Muscle layer of duodenum (tissue), 2 donors: ENCODE data around the gene KCTD5.

Experiments
- H3K27ac ChIP-seq: one replicate; pipeline ENCODE4 v1.7.0; 2013; ENCODE audit warnings: mild to moderate bottlenecking, low read length
- H3K27me3 ChIP-seq: one replicate; pipeline ENCODE4 v1.7.0; 2013; ENCODE audit warnings: low read depth, mild to moderate bottlenecking, control low read depth, low read length
- H3K36me3 ChIP-seq, 2 donors: one replicate each; pipeline ENCODE4 v1.7.0; 2013; ENCODE audit warnings: low read length in 2 of 2, control low read depth in 1 of 2, mild to moderate bottlenecking in 1 of 2; ENCODE audit not compliant: insufficient read depth in 2 of 2, control insufficient read depth in 1 of 2
- H3K4me1 ChIP-seq, 2 donors: one replicate each; pipeline ENCODE4 v1.7.0; 2013; ENCODE audit warnings: low read length in 2 of 2, mild to moderate bottlenecking in 2 of 2, control low read depth in 1 of 2, moderate library complexity in 1 of 2; ENCODE audit not compliant: insufficient read depth in 2 of 2, control insufficient read depth in 1 of 2
- H3K4me3 ChIP-seq, 2 donors: one replicate each; pipeline ENCODE4 v1.7.0; 2013; ENCODE audit warnings: low read length in 2 of 2, low read depth in 1 of 2, mild to moderate bottlenecking in 1 of 2
- H3K9me3 ChIP-seq, 2 donors: one replicate each; pipeline ENCODE4 v1.7.0; 2013; ENCODE audit warnings: low read length in 2 of 2, control low read depth in 1 of 2, mild to moderate bottlenecking in 1 of 2; ENCODE audit not compliant: control insufficient read depth in 1 of 2
- donor health status: healthy.

KCTD5 gene

GRCh38 chr16:2706611-2707311 is 24.4 kb downstream of the KCTD5 start:
- Histone ChIP-seq H3K27ac (no peak overlapping the region), H3K27me3 (no peaks in the 10 kb centered on the region), H3K9me3 (no peaks in the 10 kb centered on the region), H3K4me3 (no peak overlapping the region), H3K36me3 (peaks cover 19 to 82% of the 10 kb centered on the region in 2 donors), H3K4me1 (no peaks in the 10 kb centered on the region)

DNA sequence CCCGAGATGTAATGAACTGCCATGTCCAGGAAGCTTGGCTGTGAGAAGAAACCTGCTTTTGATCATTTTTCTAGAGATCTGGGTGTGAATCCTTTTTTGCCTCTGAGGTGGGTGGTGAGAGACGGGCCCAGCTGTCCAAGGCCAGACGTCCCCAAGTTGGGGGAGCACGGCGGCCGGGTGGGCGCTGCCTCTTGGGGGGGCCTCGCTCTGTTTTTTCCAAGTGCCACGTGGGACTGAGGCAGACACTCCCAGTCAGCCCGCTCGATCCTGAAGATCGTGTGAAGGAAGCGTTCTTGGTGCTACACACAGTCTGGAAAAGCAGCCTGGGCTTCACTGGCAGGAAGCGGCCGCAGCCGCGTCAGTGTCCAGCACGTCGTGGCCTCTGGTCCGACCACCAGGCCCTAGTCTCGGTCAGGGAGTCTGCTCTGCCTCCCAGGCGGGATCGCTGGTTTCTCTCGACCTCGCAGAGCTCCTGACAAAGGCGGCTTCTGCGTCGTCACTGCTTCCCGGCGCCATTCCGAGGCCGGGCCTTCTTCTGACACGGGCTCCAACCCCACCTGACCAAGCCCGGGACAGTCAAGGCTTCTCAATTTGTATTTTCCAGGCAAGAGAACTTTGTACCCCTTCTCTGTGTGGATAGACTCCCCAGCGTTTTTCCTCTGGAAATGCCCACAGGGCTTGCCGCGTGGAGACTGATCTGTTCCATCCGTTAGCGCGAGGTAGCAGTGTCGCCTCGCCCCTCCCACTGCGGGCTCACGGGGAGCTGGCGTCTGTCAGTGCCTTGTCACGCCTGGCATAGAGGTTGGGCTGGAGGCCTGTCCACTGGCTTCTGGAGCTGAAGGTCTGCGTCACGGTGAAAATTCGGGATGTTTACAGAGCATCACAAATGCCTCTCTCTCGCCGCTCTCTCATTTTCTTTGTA is 25.3 kb downstream of the KCTD5 start:
- no peaks in the 10 kb centered on the region for H3K9me3 ChIP-seq
- H3K27me3 ChIP-seq = no peaks in the 10 kb centered on the region
- no peaks in the 10 kb centered on the region for H3K4me1 ChIP-seq
- no peak overlapping the region for H3K4me3 ChIP-seq
- peaks cover 11 to 73% of the 10 kb centered on the region in 2 donors for H3K36me3 ChIP-seq
- no peak overlapping the region for H3K27ac ChIP-seq

- Histone ChIP-seq H3K36me3 (peaks cover 7 to 67% of the 10 kb centered on the region in 2 donors), H3K4me3 (no peak overlapping the region), H3K27ac (no peak overlapping the region)
Observed at GRCh38 chr16:2708290-2708639, 25.9 kb downstream of the KCTD5 start.

DNA sequence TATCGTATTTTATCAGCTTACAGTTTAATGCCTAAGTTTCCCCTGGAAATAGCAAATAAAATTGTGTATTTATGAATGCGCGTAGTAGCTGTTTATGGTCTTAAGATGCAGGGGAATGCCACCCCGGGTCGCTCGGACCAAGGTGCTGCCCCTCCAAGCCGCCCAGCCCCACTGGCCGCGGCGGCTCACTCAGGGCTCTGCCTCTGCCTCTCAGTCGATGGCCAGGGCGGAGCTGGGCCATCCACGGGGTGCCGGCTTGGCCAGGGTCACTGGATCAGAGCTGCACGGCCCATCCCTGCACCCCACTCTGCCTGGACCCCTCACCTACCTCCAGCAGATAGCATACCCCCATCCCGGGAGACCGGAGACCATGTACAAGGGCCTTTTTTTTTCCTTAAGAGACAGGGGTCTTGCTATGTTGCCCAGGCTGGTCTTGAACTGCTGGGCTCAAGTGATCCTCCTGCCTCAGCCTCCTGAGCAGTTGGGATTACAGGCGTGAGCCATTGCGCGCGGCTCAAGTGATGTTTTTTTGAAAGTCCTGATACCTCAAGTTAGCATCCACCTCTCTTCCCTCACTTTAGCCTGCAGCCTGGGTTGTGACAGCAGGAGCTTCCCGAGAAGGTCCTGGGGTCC is 26.7 kb downstream of the KCTD5 start:
- Histone ChIP-seq H3K9me3 (no peaks in the 10 kb centered on the region), H3K27me3 (no peaks in the 10 kb centered on the region), H3K27ac (no peak overlapping the region), H3K4me3 (no peak overlapping the region), H3K4me1 (no peaks in the 10 kb centered on the region), H3K36me3 (peaks cover 7 to 59% of the 10 kb centered on the region in 2 donors)

More at GRCh38 chr16:2708290-2708639, 25.9 kb downstream of the KCTD5 start:
- Histone ChIP-seq H3K9me3 (no peaks in the 10 kb centered on the region), H3K4me1 (no peaks in the 10 kb centered on the region), H3K27me3 (no peaks in the 10 kb centered on the region)

DNA sequence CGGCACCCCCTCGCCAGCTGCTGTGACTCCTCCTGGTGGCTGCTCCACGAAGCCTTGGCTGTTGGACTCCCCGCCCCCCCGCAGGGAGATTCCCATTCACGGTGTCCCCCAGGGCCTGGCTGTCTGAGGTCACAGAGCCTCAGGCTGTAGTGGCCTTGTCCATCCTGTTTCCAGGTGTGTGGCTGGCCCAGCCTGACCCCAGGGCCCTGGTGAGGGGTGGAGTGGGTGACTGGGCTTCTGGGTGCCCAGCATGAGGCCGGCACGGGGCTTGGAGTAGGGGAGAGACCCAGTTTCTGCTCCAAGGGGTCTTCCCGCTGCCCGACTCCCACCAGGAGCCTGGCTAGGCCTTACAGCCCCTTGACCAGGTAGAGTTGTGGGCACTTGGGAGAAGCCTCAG is 27.3 kb downstream of the KCTD5 start:
- no peak overlapping the region for H3K27ac ChIP-seq
- no peak overlapping the region for H3K4me3 ChIP-seq
- no peaks in the 10 kb centered on the region for H3K27me3 ChIP-seq
- H3K9me3 ChIP-seq = no peaks in the 10 kb centered on the region
- H3K36me3 ChIP-seq = peaks cover 7 to 54% of the 10 kb centered on the region in 2 donors
- H3K4me1 ChIP-seq = no peaks in the 10 kb centered on the region

DNA sequence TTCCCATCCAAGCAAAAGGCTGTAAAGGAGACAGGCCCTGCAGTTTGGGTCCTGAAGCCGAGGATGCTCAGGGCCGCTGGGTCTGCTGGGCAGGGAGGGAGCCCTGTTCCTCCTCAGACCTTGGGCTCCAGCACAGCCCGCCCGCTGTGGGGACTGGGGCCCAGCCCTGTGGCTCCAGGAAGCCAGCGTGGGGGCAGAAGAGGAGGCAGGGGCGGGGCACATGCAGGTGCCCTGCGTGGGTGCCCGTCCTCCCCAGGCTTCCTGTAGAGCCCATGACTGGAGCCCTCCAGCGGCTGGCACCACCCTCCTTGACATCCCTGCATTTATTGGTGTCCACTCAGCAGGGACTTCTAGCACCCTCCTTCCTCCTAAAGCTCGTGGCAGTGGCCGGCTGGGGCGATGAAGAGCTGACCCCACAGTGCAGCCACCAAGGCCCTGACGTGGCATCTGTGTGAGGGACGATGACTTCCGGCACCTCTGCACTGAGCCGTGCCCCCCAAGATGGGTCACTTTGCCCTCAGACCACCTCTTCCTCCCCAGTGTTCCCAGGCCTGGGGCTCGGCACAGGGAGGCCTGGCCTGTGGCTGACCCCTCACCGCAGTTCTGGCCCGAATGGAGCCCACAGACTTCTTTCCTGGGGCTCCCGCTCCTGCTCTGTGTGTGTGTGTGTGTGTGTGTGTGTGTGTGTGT is 27.8 kb downstream of the KCTD5 start:
- Histone ChIP-seq H3K4me3 (no peak overlapping the region), H3K27ac (no peak overlapping the region), H3K36me3 (peaks cover 7 to 49% of the 10 kb centered on the region in 2 donors), H3K4me1 (peaks cover 0 to under 1% of the 10 kb centered on the region in 2 donors), H3K9me3 (no peaks in the 10 kb centered on the region), H3K27me3 (no peaks in the 10 kb centered on the region)

- Histone ChIP-seq H3K27me3 (no peaks in the 10 kb centered on the region), H3K9me3 (no peaks in the 10 kb centered on the region), H3K36me3 (peaks cover 7 to 43% of the 10 kb centered on the region in 2 donors), H3K4me1 (peaks cover 0 to 6% of the 10 kb centered on the region in 2 donors), H3K4me3 (no peak overlapping the region), H3K27ac (no peak overlapping the region)
Observed at GRCh38 chr16:2710711-2711231, 28.4 kb downstream of the KCTD5 start.

GRCh38 chr16:2711370-2712062 is 29.2 kb downstream of the KCTD5 start:
- peaks cover 7 to 36% of the 10 kb centered on the region in 2 donors for H3K36me3 ChIP-seq
- H3K4me1 ChIP-seq = peaks cover 0 to 8% of the 10 kb centered on the region in 2 donors
- no peak overlapping the region for H3K27ac ChIP-seq
- no peaks in the 10 kb centered on the region for H3K9me3 ChIP-seq
- no peaks in the 10 kb centered on the region for H3K27me3 ChIP-seq
- H3K4me3 ChIP-seq = no peak overlapping the region

DNA sequence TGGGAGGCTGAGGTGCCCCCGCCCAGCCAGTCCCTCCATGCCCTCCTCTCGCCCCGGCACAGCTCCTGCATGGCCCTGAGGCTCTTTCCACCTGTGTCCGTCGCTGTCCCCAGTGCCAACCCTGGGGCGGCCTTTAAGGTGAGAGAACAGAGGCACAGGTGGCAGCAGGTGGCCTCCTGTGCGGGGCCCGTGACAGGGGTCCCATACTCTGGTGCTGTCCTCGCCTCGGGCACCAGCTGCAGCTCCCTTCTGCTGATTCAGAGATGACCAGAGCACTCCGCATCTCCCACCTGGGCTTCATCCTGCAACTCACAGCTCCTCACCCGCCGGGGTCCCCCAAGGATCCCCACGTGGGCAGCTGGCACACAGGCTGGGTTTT is 29.7 kb downstream of the KCTD5 start:
- no peak overlapping the region for H3K4me3 ChIP-seq
- no peaks in the 10 kb centered on the region for H3K27me3 ChIP-seq
- H3K36me3 ChIP-seq = peaks cover 7 to 31% of the 10 kb centered on the region in 2 donors
- H3K4me1 ChIP-seq = peaks cover 0 to 8% of the 10 kb centered on the region in 2 donors
- no peaks in the 10 kb centered on the region for H3K9me3 ChIP-seq
- H3K27ac ChIP-seq = no peak overlapping the region

GRCh38 chr16:2712546-2712945 is 30.2 kb downstream of the KCTD5 start:
- Histone ChIP-seq H3K36me3 (peaks cover 7 to 26% of the 10 kb centered on the region in 2 donors), H3K27me3 (no peaks in the 10 kb centered on the region), H3K4me3 (no peak overlapping the region), H3K4me1 (peaks cover 0 to 8% of the 10 kb centered on the region in 2 donors), H3K9me3 (no peaks in the 10 kb centered on the region), H3K27ac (no peak overlapping the region)
